ENCODE results near the gene PLCL1.

PLCL1 gene

GRCh38 chr2:197804049-197804757 lies at the start of gene PLCL1:
Gene PLCL1, plus strand, starts transcription at chr2:197804593.
- DNase-seq: peak; percentile 81

GRCh38 chr2:197759013-197759412 lies 45.4 kb upstream of the PLCL1 start:
- no peak for DNase-seq

- no peak for DNase-seq
Measured at GRCh38 chr2:197759625-197760292, 44.6 kb upstream of the PLCL1 start.

- DNase-seq: no peak
Measured at GRCh38 chr2:197760293-197760657, 44.1 kb upstream of the PLCL1 start.

- DNase-seq: peak; percentile 17
Measured at GRCh38 chr2:197777823-197778407, 26.5 kb upstream of the PLCL1 start.

GRCh38 chr2:197779261-197779660 lies 25.1 kb upstream of the PLCL1 start:
- no peak for DNase-seq

- no peak for DNase-seq
Measured at GRCh38 chr2:197782126-197782525, 22.3 kb upstream of the PLCL1 start.

- no peak for DNase-seq
Measured at GRCh38 chr2:197784956-197785941, 19.1 kb upstream of the PLCL1 start, which contains the start of gene BOLL. Gene BOLL, minus strand, starts transcription at chr2:197785319. Its CDS starts 3,469 bp downstream, at chr2:197781850.

- DNase-seq: peak; percentile 18
Measured at GRCh38 chr2:197786010-197786877, 18.1 kb upstream of the PLCL1 start.

- no peak for DNase-seq
Measured at GRCh38 chr2:197793456-197793855, 10.9 kb upstream of the PLCL1 start.

- DNase-seq: no peak
Measured at GRCh38 chr2:197795277-197795676, 9.1 kb upstream of the PLCL1 start.

GRCh38 chr2:197798187-197798586 lies 6.2 kb upstream of the PLCL1 start:
- no peak for DNase-seq

GRCh38 chr2:197799068-197799467 lies 5.3 kb upstream of the PLCL1 start:
- peak; percentile 32 for DNase-seq

GRCh38 chr2:197800091-197800490 lies 4.3 kb upstream of the PLCL1 start:
- DNase-seq: no peak

GRCh38 chr2:197801033-197801432 lies 3.4 kb upstream of the PLCL1 start:
- DNase-seq: no peak

GRCh38 chr2:197803033-197803444 lies 1.4 kb upstream of the PLCL1 start:
- peak; percentile 51 for DNase-seq

- DNase-seq: no peak
Measured at GRCh38 chr2:197804758-197805714, 643 bp downstream of the PLCL1 start.

- DNase-seq: no peak
Measured at GRCh38 chr2:197805715-197806633, 1.6 kb downstream of the PLCL1 start.

- DNase-seq: no peak
Measured at GRCh38 chr2:197809064-197809463, 4.7 kb downstream of the PLCL1 start.

GRCh38 chr2:197810016-197810415 lies 5.6 kb downstream of the PLCL1 start:
- no peak for DNase-seq
